NB4 (cell line): Measurements from ENCODE around the gene ATG2B.

Experiments used
- MYC ChIP-seq: IDR thresholded peaks from 2 replicates; pipeline ENCODE4 v1.6.1; 2011; ENCODE audit warnings: low read depth, low read length
- POLR2A ChIP-seq: IDR thresholded peaks from 2 replicates; pipeline ENCODE4 v1.6.1; 2011; ENCODE audit warnings: mild to moderate bottlenecking; ENCODE audit not compliant: insufficient read length; ENCODE audit errors: extremely low read depth
- TF ChIP-seq, protein P1 (sequence below): IDR thresholded peaks from one replicate; pipeline ENCODE4 v1.5.1; 2012; ENCODE audit warnings: low read depth, low read length
- TF ChIP-seq, protein P2 (sequence below): IDR thresholded peaks from 2 replicates; pipeline ENCODE4 v1.6.1; 2011; ENCODE audit warnings: low read depth, low read length

DNA sequence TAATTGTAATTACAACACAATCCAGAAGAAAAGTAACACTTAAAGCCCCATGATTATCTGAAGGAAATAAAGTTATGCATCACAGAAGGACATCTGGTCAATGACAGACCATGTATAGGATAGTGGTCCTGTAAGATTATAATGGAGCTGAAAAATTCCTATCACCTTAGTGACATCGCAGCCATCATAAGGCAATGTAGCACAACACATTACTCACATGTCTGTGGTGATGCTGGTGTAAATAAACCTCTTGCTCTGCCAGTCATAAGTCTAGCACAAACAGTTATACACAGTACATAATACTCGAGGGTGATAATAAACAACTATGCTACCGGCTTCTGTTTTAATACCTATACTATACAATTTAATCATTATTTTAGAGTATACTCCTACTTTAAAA, 11.2 kb downstream of the ATG2B start:
- TF ChIP-seq, protein P1, sequence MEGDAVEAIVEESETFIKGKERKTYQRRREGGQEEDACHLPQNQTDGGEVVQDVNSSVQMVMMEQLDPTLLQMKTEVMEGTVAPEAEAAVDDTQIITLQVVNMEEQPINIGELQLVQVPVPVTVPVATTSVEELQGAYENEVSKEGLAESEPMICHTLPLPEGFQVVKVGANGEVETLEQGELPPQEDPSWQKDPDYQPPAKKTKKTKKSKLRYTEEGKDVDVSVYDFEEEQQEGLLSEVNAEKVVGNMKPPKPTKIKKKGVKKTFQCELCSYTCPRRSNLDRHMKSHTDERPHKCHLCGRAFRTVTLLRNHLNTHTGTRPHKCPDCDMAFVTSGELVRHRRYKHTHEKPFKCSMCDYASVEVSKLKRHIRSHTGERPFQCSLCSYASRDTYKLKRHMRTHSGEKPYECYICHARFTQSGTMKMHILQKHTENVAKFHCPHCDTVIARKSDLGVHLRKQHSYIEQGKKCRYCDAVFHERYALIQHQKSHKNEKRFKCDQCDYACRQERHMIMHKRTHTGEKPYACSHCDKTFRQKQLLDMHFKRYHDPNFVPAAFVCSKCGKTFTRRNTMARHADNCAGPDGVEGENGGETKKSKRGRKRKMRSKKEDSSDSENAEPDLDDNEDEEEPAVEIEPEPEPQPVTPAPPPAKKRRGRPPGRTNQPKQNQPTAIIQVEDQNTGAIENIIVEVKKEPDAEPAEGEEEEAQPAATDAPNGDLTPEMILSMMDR = no peak
- TF ChIP-seq POLR2A (no peak), MYC (no peak)
- TF ChIP-seq, protein P2, sequence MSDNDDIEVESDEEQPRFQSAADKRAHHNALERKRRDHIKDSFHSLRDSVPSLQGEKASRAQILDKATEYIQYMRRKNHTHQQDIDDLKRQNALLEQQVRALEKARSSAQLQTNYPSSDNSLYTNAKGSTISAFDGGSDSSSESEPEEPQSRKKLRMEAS = no peak
